ENCODE results near the gene RAB40B. TPM values are rescaled to one million over a fixed set of nuclear protein-coding genes. Genes with fewer than 3 reads are reported as not detected.

RAB40B gene
- total RNA-seq, 3 donors from 2014 or later = 8.8 to 25.6 (median 12.8) TPM

DNA sequence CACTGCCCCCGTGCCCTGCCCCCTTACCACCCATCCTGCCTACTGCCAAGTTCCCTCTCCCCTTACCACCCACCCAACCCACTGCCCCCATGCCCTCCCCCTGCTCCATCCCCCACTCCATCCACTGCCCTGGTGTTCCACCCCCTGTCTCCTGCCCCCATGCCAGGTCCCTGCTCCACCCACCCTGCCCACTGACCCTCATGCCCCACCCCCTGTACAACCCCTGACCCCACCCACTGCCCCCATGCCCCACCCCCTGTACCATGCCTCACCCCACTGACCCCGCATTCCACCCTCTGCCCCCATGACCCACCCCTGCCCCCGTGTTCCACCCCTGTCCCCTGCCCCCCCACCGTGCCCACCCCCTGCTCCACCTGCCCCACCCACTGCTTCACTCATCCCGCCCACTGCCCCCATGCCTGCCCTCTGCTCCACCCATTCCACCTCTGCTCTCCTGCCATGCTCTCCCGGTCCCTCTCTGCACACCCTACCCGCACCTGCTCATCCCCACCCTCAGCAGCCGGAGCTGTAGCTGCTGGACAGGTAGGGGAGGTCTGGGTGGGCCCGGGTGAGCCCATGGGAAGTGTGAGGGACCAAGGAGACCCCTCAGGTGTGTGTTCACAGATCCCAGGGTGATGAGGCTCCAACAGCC lies 10.7 kb upstream of the RAB40B start:
- no peaks in the 10 kb centered on the region for H3K36me3 ChIP-seq
- H3K9me3 ChIP-seq = no peaks in the 10 kb centered on the region
- no peak for TF ChIP-seq POLR2A (IDR thresholded peaks at IDR 0.05)
- no peak for DNase-seq (ENCODE audit: low spot score in 2 of 2)
- no peaks in the 10 kb centered on the region for H3K4me1 ChIP-seq
- no peak overlapping the region for H3K4me3 ChIP-seq
- intact Hi-C loops (cut with DNase I; ENCODE audit: low total_unique reads) = no loop called here
- H3K27ac ChIP-seq = no peak overlapping the region
- H3K27me3 ChIP-seq = no peaks in the 10 kb centered on the region

- intact Hi-C loops (cut with DNase I; ENCODE audit: low total_unique reads) = no loop called here
- no peak overlapping the region for H3K4me3 ChIP-seq
- no peaks in the 10 kb centered on the region for H3K36me3 ChIP-seq
- TF ChIP-seq, protein P1, sequence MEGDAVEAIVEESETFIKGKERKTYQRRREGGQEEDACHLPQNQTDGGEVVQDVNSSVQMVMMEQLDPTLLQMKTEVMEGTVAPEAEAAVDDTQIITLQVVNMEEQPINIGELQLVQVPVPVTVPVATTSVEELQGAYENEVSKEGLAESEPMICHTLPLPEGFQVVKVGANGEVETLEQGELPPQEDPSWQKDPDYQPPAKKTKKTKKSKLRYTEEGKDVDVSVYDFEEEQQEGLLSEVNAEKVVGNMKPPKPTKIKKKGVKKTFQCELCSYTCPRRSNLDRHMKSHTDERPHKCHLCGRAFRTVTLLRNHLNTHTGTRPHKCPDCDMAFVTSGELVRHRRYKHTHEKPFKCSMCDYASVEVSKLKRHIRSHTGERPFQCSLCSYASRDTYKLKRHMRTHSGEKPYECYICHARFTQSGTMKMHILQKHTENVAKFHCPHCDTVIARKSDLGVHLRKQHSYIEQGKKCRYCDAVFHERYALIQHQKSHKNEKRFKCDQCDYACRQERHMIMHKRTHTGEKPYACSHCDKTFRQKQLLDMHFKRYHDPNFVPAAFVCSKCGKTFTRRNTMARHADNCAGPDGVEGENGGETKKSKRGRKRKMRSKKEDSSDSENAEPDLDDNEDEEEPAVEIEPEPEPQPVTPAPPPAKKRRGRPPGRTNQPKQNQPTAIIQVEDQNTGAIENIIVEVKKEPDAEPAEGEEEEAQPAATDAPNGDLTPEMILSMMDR (IDR thresholded peaks at IDR 0.05) = no peak
- TF ChIP-seq POLR2AphosphoS5 (IDR thresholded peaks at IDR 0.05) = no peak
- TF ChIP-seq POLR2A (IDR thresholded peaks at IDR 0.05) = no peak
- no peak overlapping the region for H3K27ac ChIP-seq
- no peak for DNase-seq (ENCODE audit: low spot score in 2 of 2)
- no peaks in the 10 kb centered on the region for H3K27me3 ChIP-seq
- no peaks in the 10 kb centered on the region for H3K9me3 ChIP-seq
- no peaks in the 10 kb centered on the region for H3K4me1 ChIP-seq
These were observed 7.3 kb upstream of the RAB40B start for GRCh38 chr17:82705756-82706155.

DNA sequence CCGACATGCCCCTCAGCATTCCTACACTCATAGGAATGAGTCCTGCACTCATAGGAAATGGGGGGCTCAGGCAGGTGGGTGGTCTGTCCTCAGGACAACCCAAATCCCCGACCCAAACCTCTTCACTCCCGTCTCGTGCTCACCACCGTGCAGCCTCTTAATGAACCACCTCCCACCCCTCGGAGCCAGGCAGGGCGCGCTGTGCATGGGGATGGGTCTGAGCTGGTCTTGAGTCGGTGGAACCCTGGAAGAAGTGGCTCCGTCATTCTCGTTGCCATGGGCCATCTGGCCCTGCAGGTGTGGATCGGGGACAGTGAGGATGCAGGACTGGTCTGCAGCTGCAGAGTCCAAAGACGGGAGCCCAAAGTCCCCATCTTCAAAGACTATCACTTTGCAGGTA lies 6.4 kb upstream of the RAB40B start:
- H3K27me3 ChIP-seq = no peaks in the 10 kb centered on the region
- no peaks in the 10 kb centered on the region for H3K9me3 ChIP-seq
- no peaks in the 10 kb centered on the region for H3K4me1 ChIP-seq
- intact Hi-C loops (cut with DNase I; ENCODE audit: low total_unique reads) = no loop called here
- H3K27ac ChIP-seq = no peak overlapping the region
- DNase-seq (ENCODE audit: low spot score in 2 of 2) = no peak
- no peaks in the 10 kb centered on the region for H3K36me3 ChIP-seq
- H3K4me3 ChIP-seq = no peak overlapping the region
- no peak for TF ChIP-seq POLR2AphosphoS5 (IDR thresholded peaks at IDR 0.05)

GRCh38 chr17:82703935-82704865 lies 5.7 kb upstream of the RAB40B start:
- H3K27ac ChIP-seq = no peak overlapping the region
- no peak overlapping the region for H3K4me3 ChIP-seq
- TF ChIP-seq POLR2A (IDR thresholded peaks at IDR 0.05) = no peak
- TF ChIP-seq POLR2AphosphoS5 (IDR thresholded peaks at IDR 0.05) = no peak
- TF ChIP-seq, protein P1 (IDR thresholded peaks at IDR 0.05) = no peak
- H3K36me3 ChIP-seq = no peaks in the 10 kb centered on the region
- no peaks in the 10 kb centered on the region for H3K9me3 ChIP-seq
- DNase-seq (ENCODE audit: low spot score in 2 of 2) = no peak
- intact Hi-C loops (cut with DNase I; ENCODE audit: low total_unique reads) = no loop called here
- no peaks in the 10 kb centered on the region for H3K27me3 ChIP-seq
- H3K4me1 ChIP-seq = no peaks in the 10 kb centered on the region

- Histone ChIP-seq H3K9me3 (no peaks in the 10 kb centered on the region), H3K27me3 (no peaks in the 10 kb centered on the region), H3K4me3 (peak overlapping the region in 2 of 3 donors; percentile 12 to 31), H3K4me1 (no peaks in the 10 kb centered on the region), H3K36me3 (no peaks in the 10 kb centered on the region), H3K27ac (no peak overlapping the region)
- TF ChIP-seq POLR2A (IDR thresholded peaks at IDR 0.05) (no peak), POLR2AphosphoS5 (IDR thresholded peaks at IDR 0.05) (no peak)
- TF ChIP-seq, protein P1 (IDR thresholded peaks at IDR 0.05) = no peak
- intact Hi-C loops (cut with DNase I; ENCODE audit: low total_unique reads) = no loop called here
- no peak for DNase-seq (ENCODE audit: low spot score in 2 of 2)
These were observed 4.7 kb upstream of the RAB40B start for GRCh38 chr17:82703036-82703745.

Data from breast epithelium (tissue), 4 donors.